Testis (tissue), 3 donors: Measurements from ENCODE around the gene NXPE4. TPM values are rescaled to one million over a fixed set of nuclear protein-coding genes. Genes with fewer than 3 reads are reported as not detected.
"Not testable (repeated sequence)": the region's sequence is repeated elsewhere in the genome, so short reads cannot be mapped to it uniquely, and the experiment has no call there.

Experiments
- DNase-seq: peaks from one replicate; pipeline ENCODE4 v3.0.0-alpha.2; 2019
- H3K27ac ChIP-seq, 2 donors: fragments of 200-600 bp; sonication (generic); one replicate each; pipeline ENCODE4 v1.5.1; 2019
- H3K27me3 ChIP-seq: fragments of 200-600 bp; sonication (generic); one replicate; pipeline ENCODE4 v1.5.1; 2019
- H3K36me3 ChIP-seq: fragments of 200-600 bp; sonication (generic); one replicate; pipeline ENCODE4 v1.5.1; 2017; ENCODE audit warnings: low read depth; ENCODE audit errors: missing control alignments
- H3K4me1 ChIP-seq: fragments of 200-600 bp; sonication (generic); one replicate; pipeline ENCODE4 v1.5.1; 2019
- H3K4me3 ChIP-seq, 2 donors: fragments of 200-600 bp; sonication (generic); one replicate each; pipeline ENCODE4 v1.5.1; 2017 to 2019
- H3K9me3 ChIP-seq: fragments of 200-600 bp; sonication (generic); one replicate; pipeline ENCODE4 v1.5.1; 2017
- POLR2A ChIP-seq: fragments of 450-650 bp; IDR thresholded peaks from one replicate; pipeline ENCODE4 v1.6.1; 2017; ENCODE audit warnings: antibody characterized with exemption, mild to moderate bottlenecking, moderate library complexity
- WGBS, 2 donors: methylation state at CpG; one replicate each; pipeline ENCODE4 v1.1.5; 2018; 5-methylcytosine and 5-hydroxymethylcytosine counted together
- intact Hi-C: fragments of 100-400 bp; cut with DNase I; formaldehyde crosslinking; loops from one replicate; pipeline ENCODE4 v1.15.1; 2023; ENCODE audit warnings: low total_unique reads
- polyA plus RNA-seq: library from polyadenylated mRNA; stranded (reverse); fragments of 350-450 nt; fragmentation: Illumina TruSeq; extraction: RNeasy Lipid Tissue Mini Kit (QIAGEN cat#74804); gene quantifications from one replicate; pipeline ENCODE4 v1.2.3, GENCODE V29; 2014; ENCODE audit warnings: low read depth, low replicate concordance; ENCODE audit not compliant: insufficient read depth
- total RNA-seq, 2 donors: library from RNA; depleted of rRNA; stranded (reverse); fragments of >200 nt; gene quantifications; one replicate each; pipeline ENCODE4 v1.2.3, GENCODE V29; 2016
- TF ChIP-seq, protein P1 (sequence below), 3 experiments: fragments of 450-650 bp in 2 of 3; fragments of 200-600 bp in 1 of 3; sonication (generic) in 1 of 3; IDR thresholded peaks; one replicate each; pipeline ENCODE4 v1.5.1; 2016 to 2019; ENCODE audit warnings: antibody characterized with exemption in 3 of 3, mild to moderate bottlenecking in 2 of 3, moderate library complexity in 1 of 3

The NXPE4 gene
- total and polyA plus RNA-seq, 3 donors from 2014 or later = not detected

DNA sequence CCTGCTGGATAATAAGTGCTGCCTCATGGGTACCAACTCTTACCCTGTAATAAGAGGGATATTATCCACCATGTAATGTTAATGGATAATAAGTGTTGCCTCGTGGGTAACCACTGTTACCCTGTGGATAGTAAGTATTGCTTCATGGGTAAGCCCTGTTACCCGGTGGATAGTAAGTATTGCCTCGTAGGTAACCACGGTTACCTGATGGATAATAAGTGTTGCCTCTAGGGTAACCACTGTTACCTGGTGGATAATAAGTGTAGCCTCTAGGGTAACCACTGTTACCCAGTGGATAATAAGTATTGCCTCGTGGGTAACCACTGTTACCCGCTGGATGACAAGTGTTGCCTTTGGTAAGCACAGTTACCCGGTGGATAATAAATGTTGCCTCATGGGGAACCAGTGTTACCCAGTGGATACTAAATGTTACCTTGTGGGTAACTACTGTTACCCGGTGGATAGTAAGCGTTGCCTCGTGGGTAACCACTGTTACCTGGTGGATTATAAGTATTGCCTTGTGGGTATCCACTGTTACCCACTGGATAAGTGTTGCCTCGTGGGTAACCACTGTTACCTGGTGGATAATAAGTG lies 18.6 kb upstream of the NXPE4 start:
- Histone ChIP-seq H3K4me3 (no peak overlapping the region), H3K36me3 (no peaks in the 10 kb centered on the region), H3K27ac (no peak overlapping the region), H3K9me3 (no peaks in the 10 kb centered on the region), H3K27me3 (no peaks in the 10 kb centered on the region), H3K4me1 (no peaks in the 10 kb centered on the region)
- TF ChIP-seq, protein P1, sequence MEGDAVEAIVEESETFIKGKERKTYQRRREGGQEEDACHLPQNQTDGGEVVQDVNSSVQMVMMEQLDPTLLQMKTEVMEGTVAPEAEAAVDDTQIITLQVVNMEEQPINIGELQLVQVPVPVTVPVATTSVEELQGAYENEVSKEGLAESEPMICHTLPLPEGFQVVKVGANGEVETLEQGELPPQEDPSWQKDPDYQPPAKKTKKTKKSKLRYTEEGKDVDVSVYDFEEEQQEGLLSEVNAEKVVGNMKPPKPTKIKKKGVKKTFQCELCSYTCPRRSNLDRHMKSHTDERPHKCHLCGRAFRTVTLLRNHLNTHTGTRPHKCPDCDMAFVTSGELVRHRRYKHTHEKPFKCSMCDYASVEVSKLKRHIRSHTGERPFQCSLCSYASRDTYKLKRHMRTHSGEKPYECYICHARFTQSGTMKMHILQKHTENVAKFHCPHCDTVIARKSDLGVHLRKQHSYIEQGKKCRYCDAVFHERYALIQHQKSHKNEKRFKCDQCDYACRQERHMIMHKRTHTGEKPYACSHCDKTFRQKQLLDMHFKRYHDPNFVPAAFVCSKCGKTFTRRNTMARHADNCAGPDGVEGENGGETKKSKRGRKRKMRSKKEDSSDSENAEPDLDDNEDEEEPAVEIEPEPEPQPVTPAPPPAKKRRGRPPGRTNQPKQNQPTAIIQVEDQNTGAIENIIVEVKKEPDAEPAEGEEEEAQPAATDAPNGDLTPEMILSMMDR (IDR thresholded peaks at IDR 0.05) = no peak
- no peak for TF ChIP-seq POLR2A
- DNase-seq = no peak
- intact Hi-C loops = no loop called here
- WGBS, 2 donors = 79 to 88% methylated on average over 11 of the region's 11 CpGs

DNA sequence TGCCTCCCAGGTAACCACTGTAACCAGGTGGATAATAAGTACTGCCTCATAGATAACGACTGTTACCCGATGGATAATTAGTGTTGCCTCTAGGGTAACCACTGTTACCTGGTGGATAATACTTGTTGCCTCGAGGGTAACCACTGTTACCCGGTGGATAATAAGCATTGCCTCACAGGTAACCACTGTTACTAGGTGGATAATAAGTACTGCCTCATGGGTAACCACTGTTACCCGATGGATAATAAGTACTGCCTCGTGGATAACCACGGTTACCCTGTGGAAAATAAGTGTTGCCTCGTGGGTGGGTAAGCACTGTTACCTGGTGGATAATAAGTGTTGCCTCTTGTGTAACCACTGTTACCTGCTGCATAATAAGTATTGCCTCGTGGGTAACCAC lies 17.5 kb upstream of the NXPE4 start:
- H3K27me3 ChIP-seq, DNase-seq, H3K36me3 ChIP-seq, H3K27ac ChIP-seq, H3K9me3 ChIP-seq, H3K4me1 ChIP-seq, intact Hi-C loops, H3K4me3 ChIP-seq: not testable (repeated sequence)
- 82 to 87% methylated on average over 9 of the region's 9 CpGs for WGBS, 2 donors

DNA sequence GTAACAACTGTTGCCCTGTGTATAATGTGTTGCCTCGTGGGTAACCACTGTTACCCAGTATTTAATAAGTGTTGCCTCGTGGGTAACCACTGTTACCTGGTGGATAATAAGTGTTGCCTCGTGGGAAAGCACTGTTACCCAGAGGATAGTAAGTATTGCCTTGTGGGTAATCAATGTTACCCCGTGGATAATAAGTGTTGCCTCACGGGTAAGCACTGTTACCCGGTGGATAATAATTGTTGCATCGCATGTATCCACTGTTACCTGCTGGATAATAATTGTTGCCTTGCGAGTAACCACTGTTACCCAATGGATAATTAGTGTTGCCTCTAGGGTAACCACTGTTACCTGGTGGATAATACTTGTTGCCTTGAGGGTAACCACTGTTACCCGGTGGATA lies 17.1 kb upstream of the NXPE4 start:
- Histone ChIP-seq H3K36me3 (no peaks in the 10 kb centered on the region), H3K9me3 (no peaks in the 10 kb centered on the region), H3K4me1 (no peaks in the 10 kb centered on the region), H3K4me3 (no peak overlapping the region), H3K27ac (no peak overlapping the region), H3K27me3 (no peaks in the 10 kb centered on the region)
- TF ChIP-seq, protein P1 (IDR thresholded peaks at IDR 0.05) = no peak
- TF ChIP-seq POLR2A = no peak
- DNase-seq = no peak
- intact Hi-C loops = no loop called here
- WGBS, 2 donors = 85 to 90% methylated on average over 9 of the region's 9 CpGs

DNA sequence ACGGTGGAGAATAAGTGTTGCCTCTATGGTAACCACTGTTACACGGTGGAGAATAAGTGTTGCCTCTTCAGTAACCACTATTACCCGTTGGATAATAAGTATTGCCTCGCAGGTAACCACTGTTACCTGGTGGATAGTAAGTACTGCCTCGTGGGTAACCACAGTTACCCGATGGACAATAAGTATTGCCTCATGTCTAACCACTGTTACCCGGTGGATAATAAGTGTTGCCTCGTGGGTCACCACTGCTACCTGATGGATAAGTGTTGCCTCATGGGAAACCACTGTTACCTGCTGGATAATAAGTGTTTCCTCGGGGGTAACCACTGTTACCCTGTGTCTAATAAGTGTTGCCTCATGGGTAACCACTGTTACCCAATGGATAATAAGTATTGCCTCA lies 16.6 kb upstream of the NXPE4 start:
- H3K4me3 ChIP-seq, intact Hi-C loops, H3K9me3 ChIP-seq, DNase-seq, H3K27me3 ChIP-seq, H3K27ac ChIP-seq, H3K4me1 ChIP-seq, H3K36me3 ChIP-seq: not testable (repeated sequence)
- WGBS, 2 donors = 85 to 87% methylated on average over 9 of the region's 9 CpGs

DNA sequence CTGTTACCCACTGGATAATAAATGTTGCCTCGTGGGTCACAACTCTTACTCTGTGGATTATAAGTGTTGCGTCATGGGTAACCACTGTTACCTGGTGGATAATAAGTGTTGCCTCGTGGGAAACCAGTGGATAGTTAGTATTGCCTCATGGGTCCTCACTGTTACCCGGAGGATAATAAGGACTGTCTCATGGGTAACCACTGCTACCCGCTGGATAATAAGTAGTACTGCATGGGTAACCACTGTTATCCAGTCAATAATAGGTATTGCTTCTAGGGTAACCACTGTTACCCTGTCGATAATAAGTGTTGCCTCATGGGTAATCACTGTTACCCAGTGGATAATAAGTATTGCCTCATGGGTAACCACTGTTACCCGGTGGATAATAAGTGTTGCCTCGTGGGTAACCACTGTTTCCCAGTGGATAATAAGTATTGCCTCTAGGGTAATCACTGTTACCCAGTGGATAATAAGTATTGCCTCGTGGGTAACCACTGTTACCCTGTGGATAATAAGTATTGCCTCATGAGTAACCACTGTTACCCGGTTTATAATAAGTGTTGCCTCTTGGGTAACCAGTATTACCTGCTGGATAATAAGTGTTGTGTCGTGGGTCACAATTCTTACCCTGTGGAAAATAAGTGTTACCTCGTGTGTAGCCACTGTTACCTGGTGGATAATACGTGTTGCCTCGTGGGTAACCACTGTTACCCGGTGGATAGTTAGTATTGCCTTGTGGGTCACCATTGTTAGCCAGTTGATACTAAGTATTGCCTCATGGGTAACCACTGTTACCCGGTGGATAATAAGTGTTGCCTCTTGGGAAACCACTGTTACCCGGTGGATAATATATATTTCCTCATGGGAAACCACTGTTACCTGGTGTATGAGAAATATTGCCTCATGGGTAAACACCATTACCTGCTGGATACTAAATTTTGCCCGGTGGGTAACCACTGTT lies 15.7 kb upstream of the NXPE4 start:
- TF ChIP-seq POLR2A = no peak
- TF ChIP-seq, protein P1 (IDR thresholded peaks at IDR 0.05) = peak in 1 of 3 experiments; percentile 24
- Histone ChIP-seq H3K4me3 (no peak overlapping the region), H3K4me1 (no peaks in the 10 kb centered on the region), H3K27me3 (no peaks in the 10 kb centered on the region), H3K9me3 (no peaks in the 10 kb centered on the region), H3K36me3 (no peaks in the 10 kb centered on the region), H3K27ac (no peak overlapping the region)
- intact Hi-C loops = no loop called here
- 84 to 86% methylated on average over 18 of the region's 18 CpGs for WGBS, 2 donors
- DNase-seq = no peak
